ENCODE results near the gene CFC1B. TPM values are rescaled to one million over a fixed set of nuclear protein-coding genes. Genes with fewer than 3 reads are reported as not detected.

Gene CFC1B
- total RNA-seq, 2 donors from 2014 or later: not detected

Other genes starting within 250 kb of the CFC1B start
- gene IMP4, start 178.3 kb upstream of the CFC1B start, total RNA-seq: 10 to 100 TPM; 77.4 to 95.4 TPM
- 10 to 100 TPM; 48.8 to 50.7 TPM for gene PTPN18, start 165.2 kb upstream of the CFC1B start, total RNA-seq
- gene POTEI, start 11.9 kb upstream of the CFC1B start, total RNA-seq: not detected
- not detected for gene CFC1, start 78.4 kb downstream of the CFC1B start, total RNA-seq
- gene POTEJ, start 90.2 kb downstream of the CFC1B start, total RNA-seq: not detected
- gene GPR148, start 207.8 kb downstream of the CFC1B start, total RNA-seq: not detected
- gene AMER3, start 234.3 kb downstream of the CFC1B start, total RNA-seq: not detected